NCI-H187 treated with DMSO at 0.1 percent for 48 hours (cell line): Measurements from ENCODE around the gene SCAPER.
"Not testable (repeated sequence)": the region's sequence is repeated elsewhere in the genome, so short reads cannot be mapped to it uniquely, and the experiment has no call there.

Experiments used
- DNase-seq: peaks from one replicate; lab custom pipeline; 2025; lab: John Stamatoyannopoulos, UW

The SCAPER gene

GRCh38 chr15:76913737-76914136 is 8.6 kb upstream of the SCAPER start:
- DNase-seq, result no peak

GRCh38 chr15:76912430-76912829 is 7.3 kb upstream of the SCAPER start:
- no peak for DNase-seq

- no peak for DNase-seq
Observed at GRCh38 chr15:76905855-76906254, 715 bp upstream of the SCAPER start.

- no peak for DNase-seq
Observed at GRCh38 chr15:76904461-76905012, 603 bp downstream of the SCAPER start.

- no peak for DNase-seq
Observed at GRCh38 chr15:76903251-76903681, 1.9 kb downstream of the SCAPER start.

GRCh38 chr15:76901965-76902364 is 3.2 kb downstream of the SCAPER start:
- DNase-seq, result no peak

- DNase-seq, result not testable (repeated sequence)
Observed at GRCh38 chr15:76899931-76900310, 5.2 kb downstream of the SCAPER start.

GRCh38 chr15:76899176-76899930 is 5.8 kb downstream of the SCAPER start:
- DNase-seq, result not testable (repeated sequence)

GRCh38 chr15:76898102-76898501 is 7.0 kb downstream of the SCAPER start:
- no peak for DNase-seq

- DNase-seq, result no peak
Observed at GRCh38 chr15:76894174-76894573, 11.0 kb downstream of the SCAPER start.

GRCh38 chr15:76892836-76893235 is 12.3 kb downstream of the SCAPER start:
- DNase-seq, result not testable (repeated sequence)

GRCh38 chr15:76887280-76888141 is 17.6 kb downstream of the SCAPER start:
- not testable (repeated sequence) for DNase-seq

- DNase-seq, result no peak
Observed at GRCh38 chr15:76885212-76885611, 19.9 kb downstream of the SCAPER start.

GRCh38 chr15:76875911-76876310 is 29.2 kb downstream of the SCAPER start:
- no peak for DNase-seq

GRCh38 chr15:76873066-76873465 is 32.1 kb downstream of the SCAPER start:
- DNase-seq, result not testable (repeated sequence)

- no peak for DNase-seq
Observed at GRCh38 chr15:76871930-76872329, 33.2 kb downstream of the SCAPER start.

- no peak for DNase-seq
Observed at GRCh38 chr15:76868740-76869139, 36.4 kb downstream of the SCAPER start.

GRCh38 chr15:76866716-76867321 is 38.3 kb downstream of the SCAPER start:
- DNase-seq, result no peak

GRCh38 chr15:76866008-76866407 is 39.1 kb downstream of the SCAPER start:
- no peak for DNase-seq

- DNase-seq, result no peak
Observed at GRCh38 chr15:76865548-76865991, 39.6 kb downstream of the SCAPER start.

- DNase-seq, result no peak
Observed at GRCh38 chr15:76864586-76864985, 40.6 kb downstream of the SCAPER start.

- no peak for DNase-seq
Observed at GRCh38 chr15:76863693-76864092, 41.4 kb downstream of the SCAPER start.
